22Rv1 (cell line): ENCODE data around the gene STX3.
"Not testable (repeated sequence)": the region's sequence is repeated elsewhere in the genome, so short reads cannot be mapped to it uniquely, and the experiment has no call there.

Experiments
- H3K27ac ChIP-seq: fragments of 450-650 bp; 2 replicates; pipeline ENCODE4 v1.5.1; 2017
- CTCF ChIP-seq: fragments of 450-650 bp; IDR thresholded peaks from 2 replicates; pipeline ENCODE4 v1.5.1; 2017; ENCODE audit warnings: mild to moderate bottlenecking
- ZFX ChIP-seq: fragments of 450-650 bp; IDR thresholded peaks from 2 replicates; pipeline ENCODE4 v1.6.1; 2017; ENCODE audit warnings: antibody characterized with exemption, borderline replicate concordance

STX3 gene

GRCh38 chr11:59849129-59849528, 94.0 kb downstream of the STX3 start:
- no peak overlapping the region for H3K27ac ChIP-seq

GRCh38 chr11:59849551-59849950, 94.4 kb downstream of the STX3 start:
- H3K27ac ChIP-seq, result not testable (repeated sequence)

More at GRCh38 chr11:59849129-59849528, 94.0 kb downstream of the STX3 start:
- TF ChIP-seq ZFX (no peak), CTCF (no peak)

- not testable (repeated sequence) for H3K27ac ChIP-seq
These were observed 96.2 kb downstream of the STX3 start for GRCh38 chr11:59851416-59851815.

- TF ChIP-seq CTCF (no peak), ZFX (no peak)
- no peak overlapping the region for H3K27ac ChIP-seq
These were observed 99.7 kb downstream of the STX3 start for GRCh38 chr11:59854871-59855270.
